HG03571 (cell line): ENCODE data around the gene CHST15.

Experiments used
- ATAC-seq: cut with Tn5 transposase; IDR thresholded peaks from one replicate; pipeline ENCODE4 v1.9.1; 2021; ENCODE audit not compliant: unreplicated experiment

Gene CHST15

GRCh38 chr10:123986736-123987135, 106.7 kb downstream of the CHST15 start:
- ATAC-seq = no peak

GRCh38 chr10:123974406-123974805, 119.0 kb downstream of the CHST15 start:
- ATAC-seq = no peak

GRCh38 chr10:123972481-123973401, 120.7 kb downstream of the CHST15 start:
- ATAC-seq = no peak

- ATAC-seq = no peak
Measured at GRCh38 chr10:123970927-123971286, 122.5 kb downstream of the CHST15 start.

- ATAC-seq = no peak
Measured at GRCh38 chr10:123970207-123970926, 123.0 kb downstream of the CHST15 start.

GRCh38 chr10:123967626-123968243, 125.7 kb downstream of the CHST15 start:
- ATAC-seq = no peak

- ATAC-seq = no peak
Measured at GRCh38 chr10:123966896-123967231, 126.5 kb downstream of the CHST15 start.

GRCh38 chr10:123965973-123966895, 127.2 kb downstream of the CHST15 start:
- ATAC-seq = no peak

GRCh38 chr10:123964953-123965352, 128.4 kb downstream of the CHST15 start:
- ATAC-seq = no peak

GRCh38 chr10:123962756-123963530, 130.5 kb downstream of the CHST15 start:
- no peak for ATAC-seq

- no peak for ATAC-seq
Measured at GRCh38 chr10:123958241-123958640, 135.2 kb downstream of the CHST15 start.
